HepG2 (cell line): Measurements from ENCODE around the gene C5orf24. TPM values are rescaled to one million over a fixed set of nuclear protein-coding genes. Genes with fewer than 3 reads are reported as not detected.

Experiments
- BHLHE40 ChIP-seq: IDR thresholded peaks from 2 replicates; pipeline ENCODE4 v1.6.1; 2011; ENCODE audit warnings: low read length, improper control_type of control experiment
- BRD4 ChIP-seq: sonication (generic); formaldehyde crosslinking; IDR thresholded peaks from 2 replicates; pipeline ENCODE4 v1.4.0; 2020; ENCODE audit warnings: missing genetic modification reagents
- CHD2 ChIP-seq: IDR thresholded peaks from 2 replicates; pipeline ENCODE4 v1.6.1; 2011; ENCODE audit warnings: low read depth, low read length, improper control_type of control experiment
- DR1 ChIP-seq: sonication (generic); formaldehyde crosslinking; IDR thresholded peaks from 2 replicates; pipeline ENCODE4 v1.8.0; 2021; ENCODE audit warnings: mild to moderate bottlenecking, missing genetic modification reagents, inconsistent platforms
- FOSL2 ChIP-seq: sonication (generic); formaldehyde crosslinking; IDR thresholded peaks from 2 replicates; pipeline ENCODE4 v1.4.0; 2020; ENCODE audit warnings: missing genetic modification reagents
- GMEB1 ChIP-seq: sonication (generic); formaldehyde crosslinking; IDR thresholded peaks from 2 replicates; pipeline ENCODE4 v1.5.1; 2020; ENCODE audit warnings: missing genetic modification reagents, mild to moderate bottlenecking, borderline replicate concordance
- HMGA1 ChIP-seq: sonication (generic); formaldehyde crosslinking; conservative IDR thresholded peaks from 2 replicates; pipeline ENCODE4 v1.4.0; 2020; ENCODE audit warnings: missing genetic modification reagents
- HNRNPK ChIP-seq: fragments of 200-400 bp; formaldehyde crosslinking; IDR thresholded peaks from 2 replicates; pipeline ENCODE4 v1.6.1; 2018; ENCODE audit warnings: low read length, low read depth, moderate library complexity, mild to moderate bottlenecking; ENCODE audit not compliant: poor library complexity, severe bottlenecking
- HNRNPUL1 ChIP-seq: fragments of 200-400 bp; formaldehyde crosslinking; IDR thresholded peaks from 2 replicates; pipeline ENCODE4 v1.6.1; 2017; ENCODE audit warnings: low read depth, mild to moderate bottlenecking, low read length, moderate library complexity
- HOXA5 ChIP-seq: sonication (generic); formaldehyde crosslinking; IDR thresholded peaks from 2 replicates; pipeline ENCODE4 v1.4.0; 2020; ENCODE audit warnings: missing genetic modification reagents
- HOXA9 ChIP-seq: sonication (generic); formaldehyde crosslinking; IDR thresholded peaks from 2 replicates; pipeline ENCODE4 v1.8.1; 2022; ENCODE audit warnings: missing genetic modification reagents, mild to moderate bottlenecking, moderate library complexity, borderline replicate concordance
- IRF1 ChIP-seq: sonication (generic); formaldehyde crosslinking; IDR thresholded peaks from 2 replicates; pipeline ENCODE4 v1.4.0; 2020; ENCODE audit warnings: low read depth, mild to moderate bottlenecking, missing genetic modification reagents
- MAFF ChIP-seq: IDR thresholded peaks from 2 replicates; pipeline ENCODE4 v1.6.1; 2011; ENCODE audit warnings: low read depth, low read length, improper control_type of control experiment
- MYNN ChIP-seq: sonication (generic); formaldehyde crosslinking; IDR thresholded peaks from 2 replicates; pipeline ENCODE4 v1.4.0; 2020; ENCODE audit warnings: mild to moderate bottlenecking, low read depth, missing genetic modification reagents
- NPAS2 ChIP-seq: sonication (generic); formaldehyde crosslinking; IDR thresholded peaks from 2 replicates; pipeline ENCODE4 v1.8.0; 2022; ENCODE audit warnings: mild to moderate bottlenecking, missing genetic modification reagents, borderline replicate concordance
- NR2F6 ChIP-seq, 2 experiments: IDR thresholded peaks; 2 replicates each; pipeline ENCODE4 v1.6.1; 2016; ENCODE audit warnings: antibody characterized with exemption in 1 of 2, mild to moderate bottlenecking in 1 of 2
- PAWR ChIP-seq: sonication (generic); formaldehyde crosslinking; IDR thresholded peaks from 2 replicates; pipeline ENCODE4 v1.4.0; 2020; ENCODE audit warnings: missing genetic modification reagents, mild to moderate bottlenecking, borderline replicate concordance
- PPARG ChIP-seq: conservative IDR thresholded peaks from 2 replicates; pipeline ENCODE4 v1.6.1; 2016; ENCODE audit warnings: missing biosample characterization, missing genetic modification reagents
- TCF12 ChIP-seq, 2 experiments: fragments of 450-650 bp in 1 of 2; sonication (generic) in 1 of 2; formaldehyde crosslinking in 1 of 2; IDR thresholded peaks; 2 replicates each; pipeline versions ENCODE4 v1.6.1 to v1.8.0; 2017 to 2022; ENCODE audit warnings: antibody characterized with exemption in 1 of 2, mild to moderate bottlenecking in 1 of 2, missing genetic modification reagents in 1 of 2, moderate library complexity in 1 of 2
- U2AF2 ChIP-seq: fragments of 200-400 bp; formaldehyde crosslinking; IDR thresholded peaks from 2 replicates; pipeline ENCODE4 v1.6.1; 2017; ENCODE audit warnings: low read depth, mild to moderate bottlenecking, low read length
- ZFP36L2 ChIP-seq: sonication (generic); formaldehyde crosslinking; IDR thresholded peaks from 2 replicates; pipeline ENCODE4 v1.4.0; 2020; ENCODE audit warnings: missing genetic modification reagents
- ZNF10 ChIP-seq: sonication (generic); formaldehyde crosslinking; IDR thresholded peaks from 2 replicates; pipeline ENCODE4 v1.4.0; 2020; ENCODE audit warnings: mild to moderate bottlenecking, low read depth, missing genetic modification reagents, borderline replicate concordance
- ZNF264 ChIP-seq: sonication (generic); formaldehyde crosslinking; IDR thresholded peaks from 2 replicates; pipeline ENCODE4 v1.4.0; 2020; ENCODE audit warnings: missing genetic modification reagents
- ZNF275 ChIP-seq: sonication (generic); formaldehyde crosslinking; IDR thresholded peaks from 2 replicates; pipeline ENCODE4 v1.8.0; 2022; ENCODE audit warnings: missing genetic modification reagents, mild to moderate bottlenecking, inconsistent platforms, borderline replicate concordance
- ZNF317 ChIP-seq: sonication (generic); formaldehyde crosslinking; IDR thresholded peaks from 2 replicates; pipeline ENCODE4 v1.5.0; 2020; ENCODE audit warnings: mild to moderate bottlenecking, missing genetic modification reagents
- ZNF329 ChIP-seq: sonication (generic); formaldehyde crosslinking; IDR thresholded peaks from 2 replicates; pipeline ENCODE4 v1.9.0; 2021; ENCODE audit warnings: low read depth, mild to moderate bottlenecking, missing genetic modification reagents
- polyA plus RNA-seq, 8 experiments: library from polyadenylated mRNA; depleted of rRNA in 3 of 8; stranded (reverse) in 7 of 8; unstranded in 1 of 8; fragments of >200 nt; fragmentation: Illumina TruSeq in 4 of 8; extraction: Trizol in 4 of 8; gene quantifications; 2 replicates each; pipeline versions ENCODE4 v1.2.1 to v1.2.3, GENCODE V29; 2011 to 2016; ENCODE audit warnings: low read depth in 4 of 8, missing spikeins in 1 of 8, mixed read lengths in 1 of 8; ENCODE audit not compliant: insufficient read depth in 1 of 8
- total RNA-seq, 5 experiments: library from RNA; depleted of rRNA; stranded (reverse); fragments of >200 nt; fragmentation: Illumina TruSeq; extraction: Trizol; gene quantifications; 2 replicates each; pipeline ENCODE4 v1.2.3, GENCODE V29; 2016; ENCODE audit warnings: low read depth in 1 of 5

C5orf24 gene
- total and polyA plus RNA-seq, 2 of the 13 experiments (the other 11 are each of a cell fraction or from before 2014, with no cell fraction given) = 34.6 to 41.5 TPM

GRCh38 chr5:134905246-134905996, 59.7 kb downstream of the C5orf24 start (continued):
- TF ChIP-seq ZNF317 (no peak), HMGA1 (CRISPR knock-in tag) (no peak), PAWR (CRISPR knock-in tag) (no peak), FOSL2 (CRISPR knock-in tag) (no peak), MAFF (no peak), GMEB1 (CRISPR knock-in tag) (no peak), U2AF2 (no peak), ZNF329 (no peak), HNRNPK (no peak), IRF1 (CRISPR knock-in tag) (no peak), NPAS2 (CRISPR knock-in tag) (no peak), DR1 (CRISPR knock-in tag) (no peak), HNRNPUL1 (no peak), ZNF264 (CRISPR knock-in tag) (peak; percentile 43; the same call in 1 of the 2 replicates), HOXA5 (CRISPR knock-in tag) (peak; percentile 24; the same call in 1 of the 2 replicates), HOXA9 (CRISPR knock-in tag) (no peak), NR2F6 (IDR thresholded peaks at IDR 0.05) (no peak), NR2F6 (CRISPR knock-in tag; IDR thresholded peaks at IDR 0.05) (no peak), PPARG (no peak), ZNF275 (CRISPR knock-in tag) (0 out of 2 replicates have a peak, but pooled peaks have one; percentile 37), CHD2 (no peak), BHLHE40 (no peak), ZFP36L2 (CRISPR knock-in tag) (no peak), ZNF10 (CRISPR knock-in tag) (no peak), MYNN (CRISPR knock-in tag) (no peak), TCF12 (IDR thresholded peaks at IDR 0.05) (no peak), TCF12 (CRISPR knock-in tag; IDR thresholded peaks at IDR 0.05) (no peak), BRD4 (peak; percentile 82; the same call in 1 of the 2 replicates)
